Measurements from ENCODE around the gene TCTN1. TPM values are rescaled to one million over a fixed set of nuclear protein-coding genes. Genes with fewer than 3 reads are reported as not detected.

The TCTN1 gene
- total RNA-seq, 2 donors from 2014 or later: 40.9 to 42.0 TPM

GRCh38 chr12:110698171-110698902 lies 84.4 kb downstream of the TCTN1 start:
- no peak overlapping the region for H3K27ac ChIP-seq
- peak overlapping the region; percentile 64 for H3K4me3 ChIP-seq
- peak; percentile 75 for ATAC-seq (ENCODE audit: insufficient number of reproducible peaks, low FRiP score, low read depth)
- H3K27me3 ChIP-seq (replicated peaks; ENCODE audit: insufficient read depth): no peaks in the 10 kb centered on the region
- peak; percentile 44 for DNase-seq (ENCODE audit: low spot score)
- peaks cover 0 to 11% of the 10 kb centered on the region in 2 donors for H3K4me1 ChIP-seq (ENCODE audit: control insufficient read depth in 1 of 2, low read depth in 2 of 2)
- peak; percentile 80 for TF ChIP-seq CTCF (IDR thresholded peaks at IDR 0.05)
- no peaks in the 10 kb centered on the region for H3K36me3 ChIP-seq
- H3K9me3 ChIP-seq: no peaks in the 10 kb centered on the region

Other genes starting within 250 kb of the TCTN1 start
- gene ANAPC7, start 210.4 kb upstream of the TCTN1 start, total RNA-seq: 10 to 100 TPM; 41.0 to 66.9 TPM
- gene ARPC3, start 163.8 kb upstream of the TCTN1 start, total RNA-seq: 100 to 1,000 TPM; 152 to 247 TPM
- gene GPN3, start 145.9 kb upstream of the TCTN1 start, total RNA-seq: 10 to 100 TPM; 12.5 to 12.9 TPM
- gene FAM216A, start 145.3 kb upstream of the TCTN1 start, total RNA-seq: 10 to 100 TPM in 1 of 2 donors, 1 to 10 TPM in 1; 3.7 to 12.6 TPM
- gene VPS29, start 112.0 kb upstream of the TCTN1 start, total RNA-seq: 10 to 100 TPM; 77.7 to 82.6 TPM
- under 1 TPM in 1 of 2 donors, not detected in 1; 0.21 TPM for gene RAD9B, start 111.8 kb upstream of the TCTN1 start, total RNA-seq
- 10 to 100 TPM; 11.8 to 30.4 TPM for gene PPTC7, start 30.8 kb upstream of the TCTN1 start, total RNA-seq
- 10 to 100 TPM; 12.3 to 14.5 TPM for gene HVCN1, start 75.0 kb downstream of the TCTN1 start, total RNA-seq
- 100 to 1,000 TPM in 1 of 2 donors, 10 to 100 TPM in 1; 76.4 to 105 TPM for gene PPP1CC, start 128.8 kb downstream of the TCTN1 start, total RNA-seq
- gene CCDC63, start 232.9 kb downstream of the TCTN1 start, total RNA-seq: not detected